K562 (cell line): ENCODE results near the gene CTDSP1. TPM values are rescaled to one million over a fixed set of nuclear protein-coding genes. Genes with fewer than 3 reads are reported as not detected.

ENCODE experiments used
- CBX5 ChIP-seq: IDR thresholded peaks from 2 replicates; pipeline ENCODE4 v1.6.1; 2014; ENCODE audit warnings: low read depth, borderline replicate concordance
- EGR1 ChIP-seq: fragments of 450-650 bp; conservative IDR thresholded peaks from 2 replicates; pipeline ENCODE4 v1.6.1; 2017; ENCODE audit warnings: mild to moderate bottlenecking
- GATAD2A ChIP-seq: fragments of 450-650 bp; IDR thresholded peaks from 2 replicates; pipeline ENCODE4 v1.6.1; 2017
- LCOR ChIP-seq: sonication (generic); formaldehyde crosslinking; IDR thresholded peaks from 2 replicates; pipeline ENCODE4 v1.8.0; 2022; ENCODE audit warnings: mild to moderate bottlenecking, missing genetic modification reagents
- PURB ChIP-seq: sonication (generic); formaldehyde crosslinking; IDR thresholded peaks from 2 replicates; pipeline ENCODE4 v1.9.0; 2021; ENCODE audit warnings: low read depth, mild to moderate bottlenecking, missing genetic modification reagents
- RFX5 ChIP-seq: IDR thresholded peaks from 2 replicates; pipeline ENCODE4 v1.6.1; 2011; ENCODE audit warnings: low read depth, mild to moderate bottlenecking, improper control_type of control experiment, low read length
- SIN3A ChIP-seq, 2 experiments: fragments of 150-350 bp in 1 of 2; IDR thresholded peaks; 2 replicates each; pipeline ENCODE4 v1.6.1; 2011 to 2016; ENCODE audit warnings: borderline replicate concordance in 2 of 2, low read depth in 2 of 2, low read length in 2 of 2, mild to moderate bottlenecking in 2 of 2, moderate library complexity in 2 of 2; ENCODE audit not compliant: control insufficient read depth in 1 of 2
- SRF ChIP-seq, 2 experiments: fragments of 250-450, 450-650 bp in 1 of 2; sonication (Bioruptor Pico) in 1 of 2; sonication (generic) in 1 of 2; formaldehyde crosslinking; IDR thresholded peaks; 2 replicates each; pipeline versions ENCODE4 v1.5.0 to v1.5.1; 2020 to 2022; ENCODE audit warnings: mild to moderate bottlenecking in 1 of 2, missing genetic modification reagents in 1 of 2
- ZEB2 ChIP-seq: fragments of 450-650 bp; IDR thresholded peaks from 2 replicates; pipeline ENCODE4 v1.6.1; 2016
- ZFPM2 ChIP-seq: fragments of 250-450 bp; sonication (Bioruptor Pico); IDR thresholded peaks from 2 replicates; pipeline ENCODE4 v1.5.1; 2022; ENCODE audit warnings: mild to moderate bottlenecking
- ZNF274 ChIP-seq: IDR thresholded peaks from 2 replicates; pipeline ENCODE4 v1.6.1; 2011; ENCODE audit warnings: low read depth, mild to moderate bottlenecking, low read length, moderate library complexity, borderline replicate concordance
- polyA plus RNA-seq, 8 experiments: library from polyadenylated mRNA; depleted of rRNA in 4 of 8; stranded (reverse) in 5 of 8; unstranded in 3 of 8; fragments of >200 nt; fragmentation: Nextera tagmentation in 2 of 8; fragmentation: Illumina TruSeq in 1 of 8; extraction: Ambion mirVana in 2 of 8; extraction: Trizol in 1 of 8; gene quantifications; 2 replicates each; pipeline versions ENCODE4 v1.2.1 to v1.2.3, GENCODE V29; 2011 to 2014; ENCODE audit warnings: inconsistent platforms in 1 of 8, missing spikeins in 1 of 8
- total RNA-seq, 7 experiments: library from RNA; depleted of rRNA in 6 of 7; stranded (reverse); fragments of >200 nt in 6 of 7; fragmentation: Illumina TruSeq in 2 of 7; extraction: Trizol in 2 of 7; gene quantifications; 2 replicates each; pipeline versions ENCODE4 v1.2.1 to v1.2.3, GENCODE V29; 2011 to 2021; ENCODE audit warnings: low replicate concordance in 1 of 7
- TF ChIP-seq, protein P1 (sequence below): sonication (generic); formaldehyde crosslinking; IDR thresholded peaks from 2 replicates; pipeline ENCODE4 v1.8.0; 2022; ENCODE audit warnings: missing genetic modification reagents, mild to moderate bottlenecking, moderate library complexity, borderline replicate concordance
- TF ChIP-seq, protein P2 (sequence below): fragments of 450-650 bp; IDR thresholded peaks from 2 replicates; pipeline ENCODE4 v1.6.1; 2018; ENCODE audit not compliant: partially characterized antibody
- TF ChIP-seq, protein P3 (sequence below): IDR thresholded peaks from 2 replicates; pipeline ENCODE4 v1.6.1; 2011; ENCODE audit not compliant: insufficient read length; ENCODE audit errors: extremely low read depth
- TF ChIP-seq, protein P4 (sequence below), 2 experiments: fragments of 450-650 bp; formaldehyde crosslinking in 1 of 2; IDR thresholded peaks; 2 replicates each; pipeline versions ENCODE4 v1.4.0 to v1.6.1; 2014 to 2020; ENCODE audit warnings: mild to moderate bottlenecking in 2 of 2, borderline replicate concordance in 1 of 2, low read depth in 1 of 2

CTDSP1 gene
- total and polyA plus RNA-seq, 9 of the 15 experiments (the other 6 are each of a cell fraction or from before 2014, with no cell fraction given) = 2.4 to 74.8 (median 45.8) TPM

DNA sequence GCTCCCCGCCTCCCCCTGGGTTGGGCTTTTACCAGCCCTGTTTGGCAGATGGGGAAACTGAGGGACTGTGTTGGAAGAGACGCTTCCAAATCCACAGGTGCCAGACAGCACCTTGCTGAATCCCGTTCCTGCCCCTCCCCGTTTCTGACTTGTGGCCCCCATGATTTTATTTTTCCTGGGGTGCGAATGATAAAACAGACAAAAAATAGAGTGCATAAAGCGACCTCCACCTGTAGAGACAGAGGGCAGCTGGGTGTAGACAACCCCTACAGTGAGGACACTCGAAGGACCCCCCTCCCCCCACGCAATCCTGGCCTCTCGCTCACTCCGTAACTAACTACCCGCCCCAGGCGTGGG, 2.2 kb upstream of the CTDSP1 start (continued):
- TF ChIP-seq, protein P1, sequence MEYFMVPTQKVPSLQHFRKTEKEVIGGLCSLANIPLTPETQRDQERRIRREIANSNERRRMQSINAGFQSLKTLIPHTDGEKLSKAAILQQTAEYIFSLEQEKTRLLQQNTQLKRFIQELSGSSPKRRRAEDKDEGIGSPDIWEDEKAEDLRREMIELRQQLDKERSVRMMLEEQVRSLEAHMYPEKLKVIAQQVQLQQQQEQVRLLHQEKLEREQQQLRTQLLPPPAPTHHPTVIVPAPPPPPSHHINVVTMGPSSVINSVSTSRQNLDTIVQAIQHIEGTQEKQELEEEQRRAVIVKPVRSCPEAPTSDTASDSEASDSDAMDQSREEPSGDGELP (CRISPR knock-in tag) = no peak
- TF ChIP-seq LCOR (CRISPR knock-in tag) = no peak
- TF ChIP-seq, protein P2, sequence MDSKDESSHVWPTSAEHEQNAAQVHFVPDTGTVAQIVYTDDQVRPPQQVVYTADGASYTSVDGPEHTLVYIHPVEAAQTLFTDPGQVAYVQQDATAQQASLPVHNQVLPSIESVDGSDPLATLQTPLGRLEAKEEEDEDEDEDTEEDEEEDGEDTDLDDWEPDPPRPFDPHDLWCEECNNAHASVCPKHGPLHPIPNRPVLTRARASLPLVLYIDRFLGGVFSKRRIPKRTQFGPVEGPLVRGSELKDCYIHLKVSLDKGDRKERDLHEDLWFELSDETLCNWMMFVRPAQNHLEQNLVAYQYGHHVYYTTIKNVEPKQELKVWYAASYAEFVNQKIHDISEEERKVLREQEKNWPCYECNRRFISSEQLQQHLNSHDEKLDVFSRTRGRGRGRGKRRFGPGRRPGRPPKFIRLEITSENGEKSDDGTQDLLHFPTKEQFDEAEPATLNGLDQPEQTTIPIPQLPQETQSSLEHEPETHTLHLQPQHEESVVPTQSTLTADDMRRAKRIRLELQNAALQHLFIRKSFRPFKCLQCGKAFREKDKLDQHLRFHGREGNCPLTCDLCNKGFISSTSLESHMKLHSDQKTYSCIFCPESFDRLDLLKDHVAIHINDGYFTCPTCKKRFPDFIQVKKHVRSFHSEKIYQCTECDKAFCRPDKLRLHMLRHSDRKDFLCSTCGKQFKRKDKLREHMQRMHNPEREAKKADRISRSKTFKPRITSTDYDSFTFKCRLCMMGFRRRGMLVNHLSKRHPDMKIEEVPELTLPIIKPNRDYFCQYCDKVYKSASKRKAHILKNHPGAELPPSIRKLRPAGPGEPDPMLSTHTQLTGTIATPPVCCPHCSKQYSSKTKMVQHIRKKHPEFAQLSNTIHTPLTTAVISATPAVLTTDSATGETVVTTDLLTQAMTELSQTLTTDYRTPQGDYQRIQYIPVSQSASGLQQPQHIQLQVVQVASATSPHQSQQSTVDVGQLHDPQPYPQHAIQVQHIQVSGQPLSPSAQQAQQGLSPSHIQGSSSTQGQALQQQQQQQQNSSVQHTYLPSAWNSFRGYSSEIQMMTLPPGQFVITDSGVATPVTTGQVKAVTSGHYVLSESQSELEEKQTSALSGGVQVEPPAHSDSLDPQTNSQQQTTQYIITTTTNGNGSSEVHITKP = peak; percentile 72
- 0 out of 2 replicates have a peak, but pooled peaks have one; percentile 25 for TF ChIP-seq CBX5
- TF ChIP-seq SIN3A (IDR thresholded peaks at IDR 0.05; ENCODE audit: borderline replicate concordance in 2 of 2, control insufficient read depth in 1 of 2, low read depth in 2 of 2, low read length in 2 of 2) = peak in 1 of 2 experiments; percentile 13; a peak in 1 of 4 replicates
- TF ChIP-seq, protein P3, sequence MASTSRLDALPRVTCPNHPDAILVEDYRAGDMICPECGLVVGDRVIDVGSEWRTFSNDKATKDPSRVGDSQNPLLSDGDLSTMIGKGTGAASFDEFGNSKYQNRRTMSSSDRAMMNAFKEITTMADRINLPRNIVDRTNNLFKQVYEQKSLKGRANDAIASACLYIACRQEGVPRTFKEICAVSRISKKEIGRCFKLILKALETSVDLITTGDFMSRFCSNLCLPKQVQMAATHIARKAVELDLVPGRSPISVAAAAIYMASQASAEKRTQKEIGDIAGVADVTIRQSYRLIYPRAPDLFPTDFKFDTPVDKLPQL = no peak
- 0 out of 2 replicates have a peak, but pooled peaks have one; percentile 14 for TF ChIP-seq GATAD2A
- no peak for TF ChIP-seq ZNF274
- no peak for TF ChIP-seq PURB
- no peak for TF ChIP-seq ZEB2
- TF ChIP-seq ZFPM2 (CRISPR knock-in tag) = no peak
- peak; percentile 61 for TF ChIP-seq EGR1
- no peak for TF ChIP-seq SRF (CRISPR knock-in tag; IDR thresholded peaks at IDR 0.05)
- TF ChIP-seq, protein P4, sequence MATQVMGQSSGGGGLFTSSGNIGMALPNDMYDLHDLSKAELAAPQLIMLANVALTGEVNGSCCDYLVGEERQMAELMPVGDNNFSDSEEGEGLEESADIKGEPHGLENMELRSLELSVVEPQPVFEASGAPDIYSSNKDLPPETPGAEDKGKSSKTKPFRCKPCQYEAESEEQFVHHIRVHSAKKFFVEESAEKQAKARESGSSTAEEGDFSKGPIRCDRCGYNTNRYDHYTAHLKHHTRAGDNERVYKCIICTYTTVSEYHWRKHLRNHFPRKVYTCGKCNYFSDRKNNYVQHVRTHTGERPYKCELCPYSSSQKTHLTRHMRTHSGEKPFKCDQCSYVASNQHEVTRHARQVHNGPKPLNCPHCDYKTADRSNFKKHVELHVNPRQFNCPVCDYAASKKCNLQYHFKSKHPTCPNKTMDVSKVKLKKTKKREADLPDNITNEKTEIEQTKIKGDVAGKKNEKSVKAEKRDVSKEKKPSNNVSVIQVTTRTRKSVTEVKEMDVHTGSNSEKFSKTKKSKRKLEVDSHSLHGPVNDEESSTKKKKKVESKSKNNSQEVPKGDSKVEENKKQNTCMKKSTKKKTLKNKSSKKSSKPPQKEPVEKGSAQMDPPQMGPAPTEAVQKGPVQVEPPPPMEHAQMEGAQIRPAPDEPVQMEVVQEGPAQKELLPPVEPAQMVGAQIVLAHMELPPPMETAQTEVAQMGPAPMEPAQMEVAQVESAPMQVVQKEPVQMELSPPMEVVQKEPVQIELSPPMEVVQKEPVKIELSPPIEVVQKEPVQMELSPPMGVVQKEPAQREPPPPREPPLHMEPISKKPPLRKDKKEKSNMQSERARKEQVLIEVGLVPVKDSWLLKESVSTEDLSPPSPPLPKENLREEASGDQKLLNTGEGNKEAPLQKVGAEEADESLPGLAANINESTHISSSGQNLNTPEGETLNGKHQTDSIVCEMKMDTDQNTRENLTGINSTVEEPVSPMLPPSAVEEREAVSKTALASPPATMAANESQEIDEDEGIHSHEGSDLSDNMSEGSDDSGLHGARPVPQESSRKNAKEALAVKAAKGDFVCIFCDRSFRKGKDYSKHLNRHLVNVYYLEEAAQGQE (IDR thresholded peaks at IDR 0.05; ENCODE audit: borderline replicate concordance) = 0 out of 2 replicates have a peak, but pooled peaks have one; percentile 2
- TF ChIP-seq, protein P4 (CRISPR knock-in tag; IDR thresholded peaks at IDR 0.05; ENCODE audit: low read depth) = no peak
- no peak for TF ChIP-seq RFX5
